ENCODE results near the gene SLC35C1.
"Not testable (repeated sequence)": the region's sequence is repeated elsewhere in the genome, so short reads cannot be mapped to it uniquely, and the experiment has no call there.

SLC35C1 gene

GRCh38 chr11:45811571-45812290, 6.8 kb downstream of the SLC35C1 start:
- DNase-seq: no peak

GRCh38 chr11:45812581-45813548, 7.9 kb downstream of the SLC35C1 start:
- no peak for DNase-seq

DNA sequence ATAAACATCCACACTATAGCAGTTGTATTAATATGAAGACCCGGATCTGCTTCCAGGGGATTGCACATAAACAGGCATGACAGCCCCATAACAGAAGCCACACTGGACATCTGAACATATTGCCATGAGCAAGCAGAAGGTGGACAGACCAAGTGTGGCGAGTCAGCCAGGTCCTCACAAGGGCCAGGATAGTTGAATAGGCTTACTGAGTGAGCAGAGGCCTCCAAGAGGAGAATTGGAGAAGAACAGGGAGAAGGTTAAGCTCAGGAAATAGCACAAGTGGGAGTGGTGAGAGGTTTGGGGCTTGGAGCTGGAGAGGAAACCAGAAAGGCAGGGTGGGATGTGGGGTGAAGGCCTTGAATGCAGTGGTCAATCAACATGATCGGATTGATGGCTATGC, 10.8 kb downstream of the SLC35C1 start:
- DNase-seq: no peak

DNA sequence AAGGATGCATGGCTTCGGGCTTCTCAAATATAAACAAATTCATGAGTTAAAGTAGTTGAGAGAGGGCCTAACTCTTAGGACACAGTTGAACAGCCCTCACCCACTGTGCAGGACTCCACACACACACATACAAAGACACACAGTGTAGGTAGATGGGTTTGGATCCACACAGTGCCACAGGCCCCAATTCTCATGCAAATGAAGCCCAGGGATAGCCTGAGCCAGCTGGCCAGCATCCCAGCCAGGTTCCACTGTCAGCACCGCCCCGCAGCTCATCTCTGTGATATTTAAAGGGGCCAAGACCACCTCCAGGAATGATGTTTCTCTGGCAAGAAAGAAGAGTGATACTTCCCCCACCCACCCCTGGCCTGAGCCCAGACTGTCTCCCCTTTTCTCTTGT, 11.7 kb downstream of the SLC35C1 start:
- DNase-seq: no peak

DNA sequence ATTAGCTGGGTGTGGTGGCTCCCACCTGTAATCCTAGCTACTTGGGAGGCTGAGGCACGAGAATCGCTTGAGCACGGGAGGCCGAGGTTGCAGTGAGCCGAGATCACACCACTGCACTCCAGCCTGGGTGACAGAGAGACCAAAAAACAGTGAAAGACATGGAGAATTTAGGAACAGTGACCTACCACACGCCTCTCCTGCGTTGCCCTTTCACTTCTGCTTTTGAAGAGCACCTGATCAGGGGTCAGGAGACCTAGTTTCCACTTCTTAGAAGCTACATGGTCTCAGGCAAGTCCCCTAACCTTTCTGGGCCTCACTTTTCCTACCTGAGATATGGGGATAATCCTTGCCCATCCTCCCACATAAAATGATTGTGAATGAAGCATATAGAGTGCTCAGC, 12.2 kb downstream of the SLC35C1 start:
- no peak for DNase-seq

DNA sequence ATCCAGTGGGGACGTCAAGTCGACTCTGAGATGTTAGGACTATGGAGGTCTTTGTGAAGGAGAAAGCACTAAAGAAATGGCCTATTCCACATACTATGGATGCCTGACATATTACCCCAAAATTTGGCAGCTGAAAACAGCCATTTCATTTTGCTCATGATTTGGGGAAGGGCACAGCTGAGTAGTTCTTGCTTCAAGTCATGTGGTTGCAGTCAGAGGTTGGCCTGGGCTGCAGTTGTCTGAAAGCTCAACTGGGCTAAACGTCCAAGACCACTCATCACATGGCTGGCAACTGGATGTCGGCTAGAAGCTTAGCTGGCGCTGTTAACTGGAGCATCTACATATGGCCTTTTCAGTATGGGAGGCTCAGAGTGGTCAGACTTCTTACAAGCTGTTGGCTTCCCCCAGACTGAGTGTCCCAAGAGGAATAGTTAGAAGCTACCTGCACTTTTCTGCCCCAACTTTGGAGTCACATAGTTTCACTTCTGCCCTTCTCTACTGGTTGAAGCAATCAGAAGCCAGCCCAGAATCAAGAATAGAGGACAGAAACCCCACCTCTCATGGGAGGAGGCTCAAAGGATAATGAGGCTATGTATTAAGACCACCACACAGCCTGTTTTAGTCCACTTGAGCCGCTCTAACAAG, 14.1 kb downstream of the SLC35C1 start:
- DNase-seq: no peak

DNA sequence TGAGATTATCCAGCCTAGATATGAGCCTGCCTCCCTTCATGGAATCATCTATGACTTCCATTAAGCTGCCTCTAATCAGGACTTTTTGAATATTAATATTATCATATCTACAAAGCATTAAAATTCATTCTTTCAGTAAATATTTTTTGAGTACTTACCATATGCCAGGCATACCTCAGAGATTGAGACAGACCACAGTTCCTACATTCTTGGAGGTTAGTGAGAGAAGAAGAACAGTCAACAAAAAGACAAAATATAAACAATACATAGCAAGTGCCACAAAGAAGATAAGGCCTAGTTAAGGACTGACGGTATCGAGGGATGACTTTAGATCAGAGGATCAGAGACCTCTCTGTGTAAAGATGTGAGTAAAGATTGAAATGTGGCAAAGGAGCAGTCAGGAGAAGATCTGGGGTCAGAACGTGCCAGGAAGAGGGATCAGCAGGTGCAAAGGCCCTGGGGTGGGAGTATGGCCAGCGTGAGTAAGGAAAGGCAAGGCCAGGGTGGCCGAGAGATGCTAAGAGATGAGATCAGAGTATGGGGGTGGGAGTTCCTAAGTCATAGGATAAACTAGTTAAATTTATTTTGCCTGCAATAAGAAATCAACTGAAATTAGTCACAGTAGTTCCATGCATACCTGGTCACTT, 15.4 kb downstream of the SLC35C1 start:
- DNase-seq: no peak

DNA sequence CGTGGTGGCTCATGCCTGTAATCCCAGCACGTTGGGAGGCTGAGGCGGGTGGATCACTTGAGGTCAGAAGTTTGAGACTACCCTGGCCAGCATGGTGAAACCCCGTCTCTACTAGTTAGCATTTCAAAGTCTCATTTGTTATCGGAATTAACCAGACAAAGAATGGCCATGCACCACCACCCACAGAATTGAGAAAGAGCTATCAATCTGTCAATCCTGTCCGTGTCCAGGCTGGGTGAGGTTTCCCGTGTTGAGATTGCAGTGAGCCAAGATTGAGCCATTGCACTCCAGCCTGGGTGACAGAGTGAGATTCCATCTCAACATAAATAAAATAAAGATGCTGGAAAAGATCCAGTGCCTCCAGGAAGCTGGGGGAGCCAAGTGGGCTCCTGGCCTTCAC, 21.5 kb downstream of the SLC35C1 start:
- DNase-seq: not testable (repeated sequence)

DNA sequence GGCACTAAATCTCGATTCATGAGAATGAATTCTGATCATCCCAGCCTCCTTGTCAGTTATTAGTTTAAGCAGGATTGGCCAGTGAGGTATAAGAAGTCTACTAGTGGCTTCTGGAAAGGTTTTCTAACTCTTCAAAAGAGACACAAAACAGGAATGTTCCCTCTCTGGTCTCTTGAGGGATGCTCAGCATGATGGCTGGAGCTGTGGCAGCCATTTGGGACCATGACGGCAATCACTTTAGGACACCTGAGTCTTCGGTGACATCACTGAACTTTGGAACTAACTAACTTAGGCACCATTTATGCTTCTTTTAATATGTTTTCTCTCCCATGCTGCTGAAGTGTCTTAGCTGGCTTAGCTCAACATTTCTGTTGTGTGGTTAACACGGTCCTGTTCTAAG, 22.2 kb downstream of the SLC35C1 start:
- no peak for DNase-seq

GRCh38 chr11:45828996-45829395, 24.0 kb downstream of the SLC35C1 start:
- DNase-seq: no peak

GRCh38 chr11:45830596-45830995, 25.6 kb downstream of the SLC35C1 start:
- DNase-seq: no peak

DNA sequence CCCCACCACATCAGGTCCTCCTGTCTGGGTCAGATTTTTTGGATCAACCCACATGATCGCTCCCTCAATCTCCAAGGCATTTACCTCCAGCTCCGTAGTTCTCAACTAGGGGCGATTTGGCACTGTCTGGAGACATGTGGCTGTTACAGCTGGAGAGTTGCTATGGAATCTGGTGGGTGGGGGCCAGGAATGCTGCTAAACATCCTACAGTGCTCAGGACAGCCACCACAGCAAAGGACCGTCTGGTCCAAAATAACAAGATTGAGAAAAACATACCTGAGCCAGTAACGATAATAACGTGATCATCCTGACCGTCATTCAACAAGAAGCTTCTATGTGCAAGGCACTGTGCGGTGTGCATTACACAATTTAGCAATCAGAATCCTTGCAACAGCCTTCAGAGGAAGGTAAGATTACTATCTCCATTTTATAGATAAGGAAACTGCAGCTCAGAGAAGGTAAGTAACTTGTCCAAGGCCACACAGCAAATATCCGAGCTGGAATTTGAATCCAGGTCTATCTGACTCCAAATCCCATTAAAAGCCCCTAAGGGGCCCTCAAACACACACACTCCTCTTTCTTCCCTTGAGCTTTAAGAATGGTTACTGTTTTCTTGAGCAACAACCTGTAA, 28.0 kb downstream of the SLC35C1 start:
- no peak for DNase-seq

DNA sequence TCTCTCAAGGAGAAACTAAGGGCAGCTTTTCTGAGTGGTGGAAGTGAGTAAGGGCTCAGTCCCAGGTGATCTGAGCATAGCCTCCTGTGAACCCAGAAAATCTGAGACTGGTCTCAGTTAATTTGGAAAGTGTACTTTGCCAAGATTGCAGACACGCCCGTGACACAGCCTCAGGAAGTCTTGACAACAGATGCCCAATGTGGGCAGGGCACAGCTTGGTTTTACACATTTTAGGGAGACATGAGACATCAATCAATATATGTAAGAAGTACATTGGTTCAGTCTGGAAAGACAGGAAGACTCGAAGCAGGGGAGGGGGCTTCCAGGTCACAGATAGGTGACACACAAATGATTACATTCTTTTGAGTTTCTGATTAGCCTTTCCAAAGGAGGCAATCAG, 28.8 kb downstream of the SLC35C1 start:
- DNase-seq: no peak

- no peak for DNase-seq
Observed at GRCh38 chr11:45834298-45834756, 29.4 kb downstream of the SLC35C1 start.

GRCh38 chr11:45839204-45839603, 34.3 kb downstream of the SLC35C1 start:
- DNase-seq: no peak

DNA sequence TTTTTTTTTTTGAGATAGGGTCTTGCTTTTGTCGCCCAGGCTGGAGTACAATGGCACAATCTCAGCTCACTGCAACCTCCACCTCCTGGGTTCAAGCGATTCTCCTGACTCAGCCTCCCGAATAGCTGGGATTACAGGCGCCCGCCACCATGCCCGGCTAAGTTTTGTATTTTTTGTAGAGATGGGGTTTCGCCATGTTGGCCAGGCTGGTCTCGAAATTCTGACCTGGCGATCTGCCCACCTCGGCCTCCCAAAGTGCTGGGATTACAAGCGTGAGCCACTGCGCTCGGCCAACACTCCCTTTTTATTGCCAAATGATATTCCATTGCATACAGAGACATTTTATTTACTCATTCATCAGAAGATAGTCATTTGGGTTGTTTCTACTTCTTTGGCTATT, 35.3 kb downstream of the SLC35C1 start:
- not testable (repeated sequence) for DNase-seq

DNA sequence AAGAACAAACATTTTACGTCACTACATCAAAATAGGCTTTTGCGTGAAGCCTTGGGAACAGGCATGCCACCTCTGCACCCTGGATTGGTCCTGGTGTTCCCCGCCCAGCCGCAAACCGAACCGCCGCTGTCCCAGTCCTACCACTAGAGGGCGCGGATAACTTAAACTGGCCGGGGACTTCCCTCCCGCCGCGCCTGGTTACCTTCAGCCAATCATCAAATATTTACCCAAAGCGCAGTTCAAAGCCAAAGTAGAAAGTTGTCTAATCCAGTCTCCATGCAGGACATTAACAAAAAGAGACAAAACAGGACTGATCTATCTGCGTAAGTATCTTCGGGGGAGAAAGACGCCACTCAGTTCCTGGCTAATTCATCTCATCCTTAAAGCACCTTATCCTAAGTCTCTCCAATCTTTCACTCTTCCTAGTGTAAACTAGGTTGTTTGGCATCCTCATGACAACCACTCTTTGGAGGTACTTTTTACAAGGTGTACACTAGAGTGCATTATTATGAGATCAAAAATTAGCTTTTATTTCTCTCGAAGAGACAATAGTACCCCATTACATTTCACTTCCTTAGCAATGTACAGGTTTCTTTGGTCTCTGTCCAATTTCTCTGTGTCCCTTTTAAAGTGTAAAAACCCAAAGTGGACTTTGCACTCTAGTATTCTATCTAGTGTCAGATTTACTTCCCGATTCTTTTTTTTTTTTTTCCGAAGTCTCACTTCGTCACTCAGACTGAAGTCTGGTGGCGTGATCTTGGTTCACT, 38.4 kb downstream of the SLC35C1 start:
- DNase-seq: peak; percentile 44

- no peak for DNase-seq
Observed at GRCh38 chr11:45844822-45845578, 40.1 kb downstream of the SLC35C1 start.

- no peak for DNase-seq
Observed at GRCh38 chr11:45846174-45846675, 41.3 kb downstream of the SLC35C1 start.

All from NCI-H510A treated with DMSO at 0.1 percent for 48 hours (cell line).